Epithelial cell of proximal tubule (primary cell): ENCODE results near the gene LIPC. TPM values are rescaled to one million over a fixed set of nuclear protein-coding genes. Genes with fewer than 3 reads are reported as not detected.

ENCODE experiments used
- DNase-seq: peaks from one replicate; pipeline ENCODE4 v3.0.0-alpha.2; 2011; ENCODE audit warnings: low read depth
- H3K4me3 ChIP-seq: 2 replicates; pipeline ENCODE4 v1.5.1; 2011; ENCODE audit warnings: low read depth, mild to moderate bottlenecking, low read length
- total RNA-seq: library from RNA; depleted of rRNA; stranded (reverse); fragments of >200 nt; gene quantifications from 2 replicates; pipeline ENCODE4 v1.2.3, GENCODE V29; 2015
- TF ChIP-seq, protein P1 (sequence below): conservative IDR thresholded peaks from 2 replicates; pipeline ENCODE4 v1.5.1; 2012; ENCODE audit warnings: low read depth, mild to moderate bottlenecking, low read length

LIPC gene
- total RNA-seq, 1 donor from 2014 or later: 12.9 TPM

DNA sequence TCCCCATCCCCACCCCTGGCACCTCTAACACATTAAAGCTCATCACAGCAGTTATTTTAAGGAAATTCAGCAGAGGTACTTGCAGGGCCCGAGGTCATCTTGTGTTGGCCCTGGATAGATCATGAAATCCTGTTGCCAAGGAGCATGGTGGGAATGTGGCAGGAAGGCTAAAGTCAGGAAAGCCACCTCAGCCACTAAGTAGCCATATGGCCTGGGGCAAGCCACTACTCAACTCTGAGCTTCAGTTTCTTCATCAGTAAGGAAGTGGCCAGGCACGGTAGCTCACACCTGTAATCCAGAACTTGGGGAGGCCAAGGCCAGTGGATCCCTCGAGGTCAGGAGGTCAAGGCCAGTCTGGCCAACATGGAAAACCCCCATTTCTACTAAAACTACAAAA is 55.9 kb downstream of the LIPC start:
- TF ChIP-seq, protein P1, sequence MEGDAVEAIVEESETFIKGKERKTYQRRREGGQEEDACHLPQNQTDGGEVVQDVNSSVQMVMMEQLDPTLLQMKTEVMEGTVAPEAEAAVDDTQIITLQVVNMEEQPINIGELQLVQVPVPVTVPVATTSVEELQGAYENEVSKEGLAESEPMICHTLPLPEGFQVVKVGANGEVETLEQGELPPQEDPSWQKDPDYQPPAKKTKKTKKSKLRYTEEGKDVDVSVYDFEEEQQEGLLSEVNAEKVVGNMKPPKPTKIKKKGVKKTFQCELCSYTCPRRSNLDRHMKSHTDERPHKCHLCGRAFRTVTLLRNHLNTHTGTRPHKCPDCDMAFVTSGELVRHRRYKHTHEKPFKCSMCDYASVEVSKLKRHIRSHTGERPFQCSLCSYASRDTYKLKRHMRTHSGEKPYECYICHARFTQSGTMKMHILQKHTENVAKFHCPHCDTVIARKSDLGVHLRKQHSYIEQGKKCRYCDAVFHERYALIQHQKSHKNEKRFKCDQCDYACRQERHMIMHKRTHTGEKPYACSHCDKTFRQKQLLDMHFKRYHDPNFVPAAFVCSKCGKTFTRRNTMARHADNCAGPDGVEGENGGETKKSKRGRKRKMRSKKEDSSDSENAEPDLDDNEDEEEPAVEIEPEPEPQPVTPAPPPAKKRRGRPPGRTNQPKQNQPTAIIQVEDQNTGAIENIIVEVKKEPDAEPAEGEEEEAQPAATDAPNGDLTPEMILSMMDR: no peak
- no peak overlapping the region for H3K4me3 ChIP-seq
- no peak for DNase-seq

DNA sequence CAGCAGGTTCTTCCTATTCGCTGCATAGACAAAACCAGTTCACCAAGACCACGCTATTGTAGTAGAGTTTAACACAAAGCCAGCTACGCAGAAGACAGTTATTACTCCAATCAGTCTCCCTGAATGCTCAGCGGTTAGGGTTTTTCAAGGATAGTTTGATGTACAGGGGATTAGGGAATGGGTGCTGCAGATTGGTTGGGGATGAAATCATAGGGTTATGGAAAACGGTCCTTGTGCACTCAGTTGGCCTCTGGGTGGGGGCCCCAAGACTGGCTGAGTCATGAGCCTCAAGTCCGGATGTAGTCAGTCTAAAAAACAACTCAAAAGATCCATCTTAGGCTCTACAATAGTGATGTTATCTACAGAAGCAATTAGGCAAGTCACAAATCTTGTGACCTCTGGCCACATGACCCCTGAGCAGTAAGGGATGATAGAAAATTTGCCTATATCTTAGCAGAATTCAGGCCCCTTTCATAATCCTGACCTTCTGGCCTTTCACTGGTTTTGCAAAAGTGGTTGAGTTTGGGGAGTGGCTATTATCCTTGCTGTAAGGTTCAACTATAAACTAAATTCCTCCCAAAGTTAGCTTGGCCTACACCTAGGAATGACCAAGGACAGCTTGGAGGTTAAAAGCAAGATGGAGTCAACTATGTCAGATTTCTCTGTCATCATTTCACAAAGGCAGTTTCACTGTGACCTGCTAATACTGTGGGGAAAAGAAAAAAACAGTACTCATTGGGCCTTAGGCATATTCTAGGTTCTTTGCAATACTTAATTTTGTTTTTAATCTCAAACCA is 57.7 kb downstream of the LIPC start:
- no peak for DNase-seq
- TF ChIP-seq, protein P1: no peak
- H3K4me3 ChIP-seq: no peak overlapping the region

DNA sequence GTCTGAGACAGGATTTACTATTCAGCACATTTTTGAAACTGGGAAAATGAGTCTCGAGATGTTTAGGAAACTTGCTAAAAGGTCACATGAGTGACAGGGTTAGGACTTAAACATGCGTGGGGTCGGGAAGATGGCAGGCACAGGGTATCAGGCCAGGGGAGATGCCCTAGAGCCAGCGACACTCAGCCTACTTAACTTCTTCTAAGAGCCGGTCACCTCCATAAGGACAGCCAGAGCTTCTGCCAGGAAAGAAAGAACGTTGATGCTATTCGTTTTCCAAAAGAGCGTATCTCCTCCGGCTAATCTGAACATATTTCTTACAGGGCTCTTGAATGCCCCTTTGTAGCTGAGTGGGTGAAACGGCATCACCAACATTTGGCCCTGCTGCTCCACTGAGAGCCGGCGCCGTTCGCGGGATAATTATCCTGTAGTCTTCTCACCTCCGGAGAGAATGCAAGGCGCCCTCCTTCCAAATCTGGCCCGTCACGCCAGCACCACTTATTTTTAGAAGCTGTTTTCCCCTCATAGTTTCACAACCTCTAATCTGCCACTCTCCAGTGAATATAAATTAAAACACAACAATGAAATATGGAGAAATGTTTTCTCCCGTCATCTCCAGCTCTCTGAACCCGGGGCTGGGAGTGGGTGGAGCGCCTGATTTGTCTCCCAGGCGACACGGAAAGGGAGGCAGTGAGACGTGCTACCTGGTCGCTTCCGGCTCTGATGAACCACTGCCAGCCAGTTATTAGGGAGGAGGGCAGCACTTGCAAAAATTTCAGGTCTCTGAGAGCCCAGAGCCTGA is 58.5 kb downstream of the LIPC start:
- no peak for DNase-seq
- H3K4me3 ChIP-seq: no peak overlapping the region
- TF ChIP-seq, protein P1: no peak

DNA sequence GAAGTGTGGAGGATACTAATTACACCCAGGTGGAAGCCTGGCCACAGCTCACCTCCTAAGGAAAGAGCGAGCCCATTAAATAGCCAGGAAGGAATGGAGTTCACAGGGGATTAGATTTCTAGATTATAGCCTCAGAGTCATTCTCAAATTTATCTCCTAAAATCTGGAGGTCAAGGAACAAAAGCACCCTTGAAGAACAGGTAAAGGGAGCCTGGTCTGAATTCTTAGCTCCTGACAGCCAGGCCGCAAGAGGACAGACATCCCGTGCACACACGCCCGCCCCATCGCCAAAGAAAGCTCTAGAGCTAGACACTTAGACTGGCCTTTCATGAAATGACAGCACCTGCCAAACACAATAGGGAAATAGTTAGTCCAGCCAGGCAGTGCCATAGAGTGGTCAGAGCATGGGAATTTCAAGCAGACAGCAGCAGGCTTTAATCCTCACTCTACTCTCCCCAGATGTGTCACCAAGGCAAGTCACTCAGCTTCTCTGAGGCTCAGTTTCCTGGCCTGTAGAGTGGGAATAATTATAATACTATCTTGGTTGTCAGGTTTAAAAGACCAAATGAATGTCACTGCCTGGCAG is 59.2 kb downstream of the LIPC start:
- no peak overlapping the region for H3K4me3 ChIP-seq
- TF ChIP-seq, protein P1: no peak
- no peak for DNase-seq

DNA sequence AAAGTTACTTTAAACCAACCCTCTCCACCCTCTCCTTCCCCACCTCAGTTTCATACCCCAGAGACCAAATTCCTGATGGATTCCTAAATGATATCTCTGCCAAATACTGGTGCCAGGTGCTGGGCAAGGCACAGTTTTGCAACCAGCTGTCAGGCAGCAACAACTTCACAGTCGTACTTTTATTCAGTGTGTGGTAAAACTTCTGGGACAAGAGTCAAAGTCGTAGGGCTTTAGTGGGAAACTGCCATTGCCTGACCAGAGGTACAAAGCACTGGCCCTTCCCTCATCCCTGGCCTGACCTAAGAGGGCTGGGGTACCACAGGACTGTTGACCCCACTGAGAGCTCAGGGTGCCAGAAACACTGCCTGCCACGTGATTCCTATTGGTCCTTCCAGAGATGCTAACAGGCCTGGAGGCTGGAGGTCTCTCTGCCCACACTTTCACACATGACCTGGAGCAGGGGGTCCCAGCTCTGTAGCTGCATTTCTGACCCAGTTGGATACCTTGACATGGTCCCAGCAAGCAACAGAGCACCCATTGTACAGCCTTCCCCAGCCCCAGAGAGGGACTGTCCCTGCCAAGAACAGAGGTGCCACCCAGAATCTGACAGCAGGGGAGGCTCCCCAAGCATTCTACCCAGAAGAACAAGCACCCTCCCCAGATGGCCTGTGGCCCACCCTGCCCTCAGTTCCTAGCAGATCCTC is 59.9 kb downstream of the LIPC start:
- H3K4me3 ChIP-seq: no peak overlapping the region
- TF ChIP-seq, protein P1: no peak
- no peak for DNase-seq

DNA sequence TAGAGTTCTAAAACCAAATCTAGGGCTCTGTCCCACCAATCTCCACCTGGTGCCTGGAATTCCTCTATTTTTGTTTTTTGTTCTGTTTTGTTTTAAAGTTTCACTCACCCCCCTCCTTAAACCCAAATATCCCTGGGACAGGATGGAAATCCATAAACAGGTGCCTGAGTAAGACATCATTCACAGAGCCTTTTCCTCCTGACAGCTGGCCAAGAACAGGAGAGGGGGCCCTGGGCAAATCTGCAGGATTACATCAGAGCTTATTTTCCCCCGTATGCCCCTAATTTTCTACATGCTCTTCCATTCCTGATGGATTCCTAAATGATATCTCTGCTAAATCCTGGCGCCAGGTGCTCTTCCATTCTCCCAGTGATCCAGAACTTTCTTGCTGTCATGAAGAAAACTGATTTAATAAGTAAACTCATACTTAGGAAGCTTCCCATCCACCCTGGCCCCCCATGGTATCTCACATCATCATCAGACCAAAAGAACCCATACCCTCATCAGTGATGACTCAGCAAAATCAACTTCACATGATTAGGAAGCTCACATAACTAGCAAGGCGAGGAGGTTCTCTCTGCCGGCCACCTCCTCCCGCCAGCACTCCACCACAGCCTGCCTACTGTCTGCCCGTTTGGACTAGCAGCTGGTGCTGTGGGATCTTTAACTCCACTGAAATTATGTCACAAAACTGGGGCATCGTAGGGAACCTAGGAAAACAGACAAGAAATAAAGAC is 61.0 kb downstream of the LIPC start:
- H3K4me3 ChIP-seq: no peak overlapping the region
- TF ChIP-seq, protein P1: no peak
- no peak for DNase-seq
